A673 (cell line): ENCODE data around the gene BSN.

Experiments used
- EZH2 ChIP-seq: fragments of 200-600 bp; sonication (generic); IDR thresholded peaks from 2 replicates; pipeline ENCODE4 v1.6.1; 2017; ENCODE audit warnings: borderline replicate concordance, low read depth, mild to moderate bottlenecking, mixed read lengths, antibody characterized with exemption, low read length; ENCODE audit not compliant: poor library complexity, severe bottlenecking
- TF ChIP-seq, protein P1 (sequence below): fragments of 300-800, 200-600 bp; sonication (generic); conservative IDR thresholded peaks from 2 replicates; pipeline ENCODE4 v1.5.1; 2017; ENCODE audit warnings: low read depth, mild to moderate bottlenecking, antibody characterized with exemption, low read length, moderate library complexity, mixed read lengths

GRCh38 chr3:49664300-49664699, 110.0 kb downstream of the BSN start:
- TF ChIP-seq EZH2, result no peak
- TF ChIP-seq, protein P1, sequence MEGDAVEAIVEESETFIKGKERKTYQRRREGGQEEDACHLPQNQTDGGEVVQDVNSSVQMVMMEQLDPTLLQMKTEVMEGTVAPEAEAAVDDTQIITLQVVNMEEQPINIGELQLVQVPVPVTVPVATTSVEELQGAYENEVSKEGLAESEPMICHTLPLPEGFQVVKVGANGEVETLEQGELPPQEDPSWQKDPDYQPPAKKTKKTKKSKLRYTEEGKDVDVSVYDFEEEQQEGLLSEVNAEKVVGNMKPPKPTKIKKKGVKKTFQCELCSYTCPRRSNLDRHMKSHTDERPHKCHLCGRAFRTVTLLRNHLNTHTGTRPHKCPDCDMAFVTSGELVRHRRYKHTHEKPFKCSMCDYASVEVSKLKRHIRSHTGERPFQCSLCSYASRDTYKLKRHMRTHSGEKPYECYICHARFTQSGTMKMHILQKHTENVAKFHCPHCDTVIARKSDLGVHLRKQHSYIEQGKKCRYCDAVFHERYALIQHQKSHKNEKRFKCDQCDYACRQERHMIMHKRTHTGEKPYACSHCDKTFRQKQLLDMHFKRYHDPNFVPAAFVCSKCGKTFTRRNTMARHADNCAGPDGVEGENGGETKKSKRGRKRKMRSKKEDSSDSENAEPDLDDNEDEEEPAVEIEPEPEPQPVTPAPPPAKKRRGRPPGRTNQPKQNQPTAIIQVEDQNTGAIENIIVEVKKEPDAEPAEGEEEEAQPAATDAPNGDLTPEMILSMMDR, result no peak
